ENCODE results near the gene F2.

GRCh38 chr11:46679241-46680163, 39.5 kb upstream of the F2 start:
- no peak for TF ChIP-seq CTCF (IDR thresholded peaks at IDR 0.05)
- no peak for TF ChIP-seq POLR2A (IDR thresholded peaks at IDR 0.05)
